HepG2 (cell line): ENCODE data around the gene CPZ. TPM values are rescaled to one million over a fixed set of nuclear protein-coding genes. Genes with fewer than 3 reads are reported as not detected.

ENCODE experiments used
- ATAC-seq: fragments of 200-7000 bp; cut with Tn5 transposase; 3 replicates; pipeline ENCODE4 v1.9.1; 2020; ENCODE audit warnings: mild to moderate bottlenecking, moderate library complexity
- BruUV-seq: library from RNA; stranded (reverse); fragments of 400-500 nt; replicated peaks from 2 replicates; lab custom pipeline; 2021; lab: Mats Ljungman, UMichigan
- CTCF ChIA-PET: fragments of 300-600 bp; formaldehyde crosslinking; extraction: SDS; loops from one replicate; lab custom pipeline; 2021; ENCODE audit warnings: low total read pairs, inconsistent platforms, low intra/inter-chr PET ratio; lab: Yijun Ruan, JAX
- POLR2A ChIA-PET: fragments of 350-600 bp; sonication (Branson Sonifier 250); formaldehyde crosslinking; loops from one replicate; lab custom pipeline; 2020; ENCODE audit warnings: antibody characterized with exemption, inconsistent platforms; lab: Yijun Ruan, JAX
- DNase-seq: peaks from one replicate; pipeline ENCODE4 v3.0.0-alpha.2; 2015; ENCODE audit warnings: low spot score
- FAIRE-seq: peaks from 3 replicates; lab custom pipeline; 2011; peaks lifted over from hg19 to GRCh38; lab: Jason Lieb, UNC
- H2AFZ ChIP-seq: one replicate; pipeline ENCODE4 v1.6.1; 2011; ENCODE audit warnings: low read length, inconsistent platforms
- H3K27ac ChIP-seq: fragments of 300-600 bp; 3 replicates; pipeline ENCODE4 v1.8.0; 2011; ENCODE audit warnings: mixed run types, mild to moderate bottlenecking, mixed read lengths, low read length, inconsistent platforms; ENCODE audit not compliant: insufficient read depth; ENCODE audit errors: extremely low read length
- H3K27me3 ChIP-seq, 2 experiments: fragments of 200-600 bp in 1 of 2; 2 replicates in 1 of 2; 3 replicates in 1 of 2; pipeline versions ENCODE4 v1.6.0 to v1.8.0; 2011; ENCODE audit warnings: low read length in 2 of 2, mild to moderate bottlenecking in 2 of 2, moderate library complexity in 2 of 2, inconsistent platforms in 1 of 2; ENCODE audit not compliant: insufficient read depth in 2 of 2, control insufficient read depth in 1 of 2
- H3K36me3 ChIP-seq, 2 experiments: fragments of 200-600 bp in 1 of 2; replicated peaks in 1 of 2; 2 replicates in 1 of 2; 3 replicates in 1 of 2; pipeline versions ENCODE4 v1.5.1 to v1.8.0; 2011; ENCODE audit warnings: low read length in 2 of 2, inconsistent platforms in 1 of 2; ENCODE audit not compliant: insufficient read depth in 2 of 2, control insufficient read depth in 1 of 2
- H3K4me1 ChIP-seq: 2 replicates; pipeline ENCODE4 v1.5.1; 2012; ENCODE audit warnings: low read length, inconsistent platforms; ENCODE audit not compliant: insufficient read depth
- H3K4me2 ChIP-seq: 2 replicates; pipeline ENCODE4 v1.6.0; 2011; ENCODE audit warnings: low read depth, low read length, inconsistent platforms
- H3K4me3 ChIP-seq, 3 experiments: fragments of 200-600 bp in 1 of 3; sonication (generic), shearing (Covaris generic) in 1 of 3; replicated peaks in 1 of 3; 2 replicates each; pipeline ENCODE4 v1.5.1; 2011 to 2016; ENCODE audit warnings: low read length in 3 of 3, inconsistent platforms in 2 of 3, low read depth in 2 of 3, mild to moderate bottlenecking in 2 of 3, control low read depth in 1 of 3, mixed read lengths in 1 of 3; ENCODE audit not compliant: insufficient read depth in 1 of 3
- H3K79me2 ChIP-seq: one replicate; pipeline ENCODE4 v1.6.1; 2011; ENCODE audit warnings: low read length, inconsistent platforms; ENCODE audit not compliant: insufficient read depth
- H3K9ac ChIP-seq: 2 replicates; pipeline ENCODE4 v1.6.0; 2011; ENCODE audit warnings: mild to moderate bottlenecking, low read depth, low read length, inconsistent platforms; ENCODE audit not compliant: insufficient read depth
- H3K9me3 ChIP-seq: 2 replicates; pipeline ENCODE4 v1.5.1; 2012; ENCODE audit warnings: mild to moderate bottlenecking, low read length
- H4K20me1 ChIP-seq: 2 replicates; pipeline ENCODE4 v1.6.0; 2011; ENCODE audit warnings: inconsistent platforms, mild to moderate bottlenecking, low read length, moderate library complexity; ENCODE audit not compliant: insufficient read depth
- ATF7 ChIP-seq, 2 experiments: fragments of 450-650 bp in 1 of 2; sonication (generic) in 1 of 2; formaldehyde crosslinking in 1 of 2; IDR thresholded peaks; 2 replicates each; pipeline versions ENCODE4 v1.4.0 to v1.6.1; 2016 to 2020; ENCODE audit warnings: antibody characterized with exemption in 1 of 2, mild to moderate bottlenecking in 1 of 2, missing genetic modification reagents in 1 of 2
- GATAD1 ChIP-seq: IDR thresholded peaks from 2 replicates; pipeline ENCODE4 v1.6.1; 2016; ENCODE audit warnings: missing genetic modification reagents, missing compliant biosample characterization
- GLI4 ChIP-seq: sonication (generic); formaldehyde crosslinking; IDR thresholded peaks from 2 replicates; pipeline ENCODE4 v1.5.1; 2020; ENCODE audit warnings: missing genetic modification reagents, mild to moderate bottlenecking, moderate library complexity, borderline replicate concordance
- GPBP1L1 ChIP-seq: sonication (generic); formaldehyde crosslinking; IDR thresholded peaks from 2 replicates; pipeline ENCODE4 v1.5.0; 2020; ENCODE audit warnings: mild to moderate bottlenecking, missing genetic modification reagents
- HDAC1 ChIP-seq: sonication (generic); formaldehyde crosslinking; IDR thresholded peaks from 2 replicates; pipeline ENCODE4 v1.5.1; 2020; ENCODE audit warnings: mild to moderate bottlenecking, missing genetic modification reagents
- HNF4A ChIP-seq: sonication (generic); formaldehyde crosslinking; IDR thresholded peaks from 2 replicates; pipeline ENCODE4 v1.4.0; 2020; ENCODE audit warnings: missing genetic modification reagents
- MEIS2 ChIP-seq: sonication (generic); formaldehyde crosslinking; IDR thresholded peaks from 2 replicates; pipeline ENCODE4 v1.9.0; 2021; ENCODE audit warnings: mild to moderate bottlenecking, missing genetic modification reagents
- ZNF780A ChIP-seq: sonication (generic); formaldehyde crosslinking; IDR thresholded peaks from 2 replicates; pipeline ENCODE4 v1.8.0; 2022; ENCODE audit warnings: mild to moderate bottlenecking, missing genetic modification reagents, moderate library complexity
- WGBS: methylation state at CpG from one replicate; pipeline ENCODE4 v1.1.6; 2017; ENCODE audit warnings: low lambda C conversion rate; 5-methylcytosine and 5-hydroxymethylcytosine counted together
- in situ Hi-C: cut with HindIII; loops from 2 replicates; pipeline ENCODE4 v1.10.0; 2017; ENCODE audit warnings: low pct_unique_long_range_greater_than_20kb; ENCODE audit not compliant: extremely low pct_ligation_motif_present
- intact Hi-C: fragments of 100-400 bp; cut with micrococcal nuclease; formaldehyde crosslinking; loops from one replicate; pipeline ENCODE4 v1.10.0; 2022; ENCODE audit not compliant: unreplicated experiment
- polyA plus RNA-seq, 8 experiments: library from polyadenylated mRNA; depleted of rRNA in 3 of 8; stranded (reverse) in 7 of 8; unstranded in 1 of 8; fragments of >200 nt; fragmentation: Illumina TruSeq in 4 of 8; extraction: Trizol in 4 of 8; gene quantifications; 2 replicates each; pipeline versions ENCODE4 v1.2.1 to v1.2.3, GENCODE V29; 2011 to 2016; ENCODE audit warnings: low read depth in 4 of 8, missing spikeins in 1 of 8, mixed read lengths in 1 of 8; ENCODE audit not compliant: insufficient read depth in 1 of 8
- total RNA-seq, 5 experiments: library from RNA; depleted of rRNA; stranded (reverse); fragments of >200 nt; fragmentation: Illumina TruSeq; extraction: Trizol; gene quantifications; 2 replicates each; pipeline ENCODE4 v1.2.3, GENCODE V29; 2016; ENCODE audit warnings: low read depth in 1 of 5
- TF ChIP-seq, protein P1 (sequence below): fragments of 450-650 bp; IDR thresholded peaks from 2 replicates; pipeline ENCODE4 v1.6.1; 2016

CPZ gene
- total and polyA plus RNA-seq, 2 of the 13 experiments (the other 11 are each of a cell fraction or from before 2014, with no cell fraction given), result 0.58 to 0.61 TPM

DNA sequence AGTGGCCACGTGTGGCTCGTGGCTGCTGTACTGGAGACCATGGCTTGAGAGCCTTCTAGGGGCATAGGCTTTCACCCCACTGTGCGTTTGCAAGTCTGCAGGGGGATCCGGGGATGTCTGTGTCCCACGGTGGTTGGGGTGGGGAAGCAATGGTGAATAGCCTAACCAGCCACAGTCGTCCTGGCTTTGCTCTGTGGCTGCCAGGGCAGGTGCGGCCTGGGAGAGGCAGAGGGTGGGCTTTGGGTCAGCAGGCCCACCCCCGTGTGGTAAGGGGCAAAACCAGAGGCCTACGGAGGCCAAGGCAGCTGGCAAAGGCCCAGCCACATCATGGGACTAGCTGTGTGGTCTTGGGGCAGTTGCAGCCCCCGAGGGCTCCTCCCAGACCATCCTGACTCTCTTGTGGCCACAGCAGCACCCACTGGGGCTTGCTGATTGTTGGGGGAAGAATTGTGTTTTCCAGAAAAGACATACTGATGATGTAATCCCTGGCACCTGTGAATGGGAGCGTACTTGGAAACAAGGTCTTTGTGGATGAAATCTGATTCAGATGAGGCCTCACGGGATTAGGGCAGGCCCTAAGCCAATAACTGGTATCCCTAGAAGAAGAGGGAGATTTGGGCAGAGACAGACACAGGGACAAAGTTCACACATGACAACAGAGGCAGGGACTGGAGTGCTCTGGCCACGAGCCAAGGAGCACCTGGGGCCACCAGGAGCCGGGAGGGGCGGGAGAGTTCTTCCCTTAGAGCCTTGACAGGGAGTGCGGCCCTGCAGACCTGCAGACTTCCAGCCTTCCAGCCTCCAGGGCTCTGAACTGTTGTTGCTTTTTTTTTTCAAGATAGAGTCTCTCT lies 2.9 kb downstream of the CPZ start:
- Histone ChIP-seq H3K9ac (no peak overlapping the region), H3K79me2 (no peaks in the 10 kb centered on the region), H3K4me3 (no peak overlapping the region), H3K27ac (no peak overlapping the region), H3K36me3 (no peaks in the 10 kb centered on the region), H3K4me1 (peaks cover 23% of the 10 kb centered on the region), H3K9me3 (no peaks in the 10 kb centered on the region), H4K20me1 (peaks cover 5% of the 10 kb centered on the region; the same call in 1 of the 2 replicates), H2AFZ (no peak overlapping the region), H3K4me2 (no peak overlapping the region), H3K27me3 (peaks cover 12 to 46% of the 10 kb centered on the region in 2 experiments)
- FAIRE-seq, result no peak
- BruUV-seq, result no TSS peak
- TF ChIP-seq HDAC1 (CRISPR knock-in tag), result no peak
- no peak for TF ChIP-seq MEIS2 (CRISPR knock-in tag)
- no peak for TF ChIP-seq GPBP1L1 (CRISPR knock-in tag)
- no peak for TF ChIP-seq GLI4
- no peak for TF ChIP-seq GATAD1
- TF ChIP-seq HNF4A (CRISPR knock-in tag), result peak; percentile 35; the same call in 1 of the 2 replicates
- peak; percentile 72 for TF ChIP-seq ATF7 (IDR thresholded peaks at IDR 0.05)
- TF ChIP-seq ATF7 (CRISPR knock-in tag; IDR thresholded peaks at IDR 0.05), result no peak
- TF ChIP-seq ZNF780A (CRISPR knock-in tag), result no peak
- TF ChIP-seq, protein P1, sequence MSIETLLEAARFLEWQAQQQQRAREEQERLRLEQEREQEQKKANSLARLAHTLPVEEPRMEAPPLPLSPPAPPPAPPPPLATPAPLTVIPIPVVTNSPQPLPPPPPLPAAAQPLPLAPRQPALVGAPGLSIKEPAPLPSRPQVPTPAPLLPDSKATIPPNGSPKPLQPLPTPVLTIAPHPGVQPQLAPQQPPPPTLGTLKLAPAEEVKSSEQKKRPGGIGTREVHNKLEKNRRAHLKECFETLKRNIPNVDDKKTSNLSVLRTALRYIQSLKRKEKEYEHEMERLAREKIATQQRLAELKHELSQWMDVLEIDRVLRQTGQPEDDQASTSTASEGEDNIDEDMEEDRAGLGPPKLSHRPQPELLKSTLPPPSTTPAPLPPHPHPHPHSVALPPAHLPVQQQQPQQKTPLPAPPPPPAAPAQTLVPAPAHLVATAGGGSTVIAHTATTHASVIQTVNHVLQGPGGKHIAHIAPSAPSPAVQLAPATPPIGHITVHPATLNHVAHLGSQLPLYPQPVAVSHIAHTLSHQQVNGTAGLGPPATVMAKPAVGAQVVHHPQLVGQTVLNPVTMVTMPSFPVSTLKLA, result peak; percentile 75
- in situ Hi-C loops, result no loop called here
- ATAC-seq, result no peak
- 20% methylated on average over 4 of the region's 16 CpGs for WGBS
- ChIA-PET POLR2A (no interaction called here), CTCF (interaction anchor here (2.8 kb wide), 1 partner anchor 127 kb away, joined by 19 read pairs; no protein-coding TSS in a partner anchor)
- intact Hi-C loops, result no loop called here
- no peak for DNase-seq
